Subcutaneous adipose tissue (tissue), 4 donors: ENCODE data around the gene ADRM1. TPM values are rescaled to one million over a fixed set of nuclear protein-coding genes. Genes with fewer than 3 reads are reported as not detected.

Experiments used
- total RNA-seq, 4 donors: library from RNA; depleted of rRNA; stranded (reverse); fragments of >200 nt; gene quantifications; one replicate each; pipeline ENCODE4 v1.1.0, GENCODE V29; 2016
- TF ChIP-seq, protein P1 (sequence below): fragments of 450-650 bp; IDR thresholded peaks from one replicate; pipeline ENCODE4 v1.5.1; 2016; ENCODE audit warnings: low read depth, mild to moderate bottlenecking, control low read depth, antibody characterized with exemption, moderate library complexity

Gene ADRM1
- total RNA-seq, 4 donors from 2014 or later = 78.5 to 141 (median 101) TPM

- TF ChIP-seq, protein P1, sequence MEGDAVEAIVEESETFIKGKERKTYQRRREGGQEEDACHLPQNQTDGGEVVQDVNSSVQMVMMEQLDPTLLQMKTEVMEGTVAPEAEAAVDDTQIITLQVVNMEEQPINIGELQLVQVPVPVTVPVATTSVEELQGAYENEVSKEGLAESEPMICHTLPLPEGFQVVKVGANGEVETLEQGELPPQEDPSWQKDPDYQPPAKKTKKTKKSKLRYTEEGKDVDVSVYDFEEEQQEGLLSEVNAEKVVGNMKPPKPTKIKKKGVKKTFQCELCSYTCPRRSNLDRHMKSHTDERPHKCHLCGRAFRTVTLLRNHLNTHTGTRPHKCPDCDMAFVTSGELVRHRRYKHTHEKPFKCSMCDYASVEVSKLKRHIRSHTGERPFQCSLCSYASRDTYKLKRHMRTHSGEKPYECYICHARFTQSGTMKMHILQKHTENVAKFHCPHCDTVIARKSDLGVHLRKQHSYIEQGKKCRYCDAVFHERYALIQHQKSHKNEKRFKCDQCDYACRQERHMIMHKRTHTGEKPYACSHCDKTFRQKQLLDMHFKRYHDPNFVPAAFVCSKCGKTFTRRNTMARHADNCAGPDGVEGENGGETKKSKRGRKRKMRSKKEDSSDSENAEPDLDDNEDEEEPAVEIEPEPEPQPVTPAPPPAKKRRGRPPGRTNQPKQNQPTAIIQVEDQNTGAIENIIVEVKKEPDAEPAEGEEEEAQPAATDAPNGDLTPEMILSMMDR = no peak
Observed at GRCh38 chr20:62280303-62280702, 22.5 kb upstream of the ADRM1 start.

- TF ChIP-seq, protein P1 = no peak
Observed at GRCh38 chr20:62281161-62281933, 21.4 kb upstream of the ADRM1 start.

DNA sequence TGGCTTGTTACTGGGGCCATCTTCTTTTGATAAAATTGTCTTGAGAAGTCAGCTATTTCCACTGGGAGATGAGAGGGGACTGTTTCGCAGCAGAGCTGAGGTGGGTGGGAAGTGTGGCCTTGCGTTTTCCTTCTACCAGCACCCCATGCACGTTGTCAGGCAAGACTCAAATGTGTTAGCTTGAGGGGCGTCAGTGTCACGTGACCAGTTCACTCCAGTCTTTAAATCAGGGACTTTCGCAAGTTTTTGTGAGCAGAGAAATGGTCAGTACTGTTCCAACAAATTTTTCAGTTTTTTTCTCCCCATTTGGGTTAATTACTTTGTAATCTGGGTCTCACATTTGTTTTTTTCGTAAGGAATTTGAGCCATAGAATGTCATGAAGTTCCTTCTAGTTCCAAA, 20.7 kb upstream of the ADRM1 start:
- TF ChIP-seq, protein P1 = no peak

GRCh38 chr20:62282877-62283503, 19.8 kb upstream of the ADRM1 start:
- TF ChIP-seq, protein P1 = no peak

GRCh38 chr20:62284448-62284847, 18.3 kb upstream of the ADRM1 start:
- TF ChIP-seq, protein P1 = no peak

DNA sequence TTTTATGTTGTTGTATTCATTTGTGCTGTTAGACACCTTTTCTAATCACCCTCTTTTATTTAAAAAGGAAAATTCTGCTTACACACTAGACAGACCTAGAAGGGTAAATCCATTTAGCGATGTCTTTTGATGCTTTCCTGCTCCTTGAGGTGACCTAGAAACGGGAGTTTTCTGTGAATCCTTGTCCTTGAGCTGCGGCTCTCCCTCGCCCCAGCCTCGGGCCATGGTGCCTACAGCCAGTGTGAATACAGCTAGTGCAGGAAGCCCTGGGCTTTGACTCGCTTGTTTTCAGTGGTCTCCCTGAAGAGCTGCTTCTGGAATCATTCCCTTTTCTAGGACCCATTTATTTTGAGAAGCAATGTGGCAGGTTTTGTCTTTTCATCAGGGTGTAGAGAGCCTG, 17.6 kb upstream of the ADRM1 start:
- TF ChIP-seq, protein P1 = no peak

DNA sequence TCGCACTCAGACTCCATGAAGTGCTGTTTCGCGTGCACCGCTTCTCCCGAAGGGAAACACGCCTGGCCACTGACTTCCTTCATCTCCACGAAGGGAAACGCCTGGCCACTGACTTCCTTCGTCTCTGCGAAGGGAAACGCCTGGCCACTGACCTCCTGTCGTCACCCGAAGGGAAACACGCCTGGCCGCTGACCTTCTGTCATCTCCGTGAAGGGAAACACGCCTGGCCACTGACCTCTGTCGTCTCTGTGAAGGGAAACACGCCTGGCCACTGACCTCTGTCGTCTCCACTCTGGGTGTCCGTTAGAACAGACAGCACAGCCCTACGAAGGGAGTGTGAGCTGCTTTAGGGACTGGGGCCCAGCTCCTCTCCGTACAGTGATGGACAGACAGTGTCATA, 17.1 kb upstream of the ADRM1 start:
- TF ChIP-seq, protein P1 = no peak
